GM18508 (cell line): ENCODE measurements around the gene TMEM184C.
A peak's percentile ranks its signal among the peaks of the same experiment; 100 is the strongest.

ENCODE experiments used
- ATAC-seq: cut with Tn5 transposase; IDR thresholded peaks from one replicate; pipeline ENCODE4 v1.9.1; 2021; ENCODE audit warnings: moderate number of reproducible peaks; ENCODE audit not compliant: insufficient read depth, unreplicated experiment

TMEM184C gene

DNA sequence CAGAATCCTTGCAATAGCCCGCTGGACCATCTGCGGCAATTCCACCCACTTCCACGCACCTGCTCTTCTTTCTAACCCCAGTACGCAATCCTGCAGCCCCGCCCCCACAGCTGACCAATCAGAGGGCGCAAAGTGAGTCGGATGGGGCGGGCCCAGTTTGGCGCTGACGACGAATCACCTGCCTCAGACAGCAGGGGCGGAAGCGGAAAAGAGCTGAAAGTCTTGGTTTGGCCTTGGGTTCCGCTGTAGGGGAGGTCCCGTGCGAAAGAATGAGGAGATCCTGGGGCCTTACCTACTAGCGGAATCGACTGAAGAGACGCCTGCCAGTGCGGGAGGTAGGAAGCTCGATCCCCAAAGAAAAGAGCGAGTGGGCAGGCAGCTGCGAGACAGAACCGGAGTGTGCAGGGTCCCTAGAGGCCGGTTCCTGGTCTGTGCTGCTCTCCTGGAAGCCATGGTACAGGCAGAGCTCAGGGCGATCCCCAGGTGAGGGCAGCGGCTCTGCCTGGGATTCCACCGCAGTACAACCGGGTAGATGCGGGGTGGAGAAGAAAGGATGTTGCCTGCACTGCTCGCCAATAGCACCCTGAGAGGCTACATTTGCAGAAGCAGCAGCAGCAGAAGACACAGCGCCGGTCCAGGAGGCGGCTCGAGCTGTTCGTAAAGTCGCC lies at the start of gene TMEM184C:
TSS of gene TMEM184C (plus strand) at position 225 of the 668 bp plus-strand sequence. CDS start 560 bp downstream, outside the sequence.
- ATAC-seq: peak; percentile 99

DNA sequence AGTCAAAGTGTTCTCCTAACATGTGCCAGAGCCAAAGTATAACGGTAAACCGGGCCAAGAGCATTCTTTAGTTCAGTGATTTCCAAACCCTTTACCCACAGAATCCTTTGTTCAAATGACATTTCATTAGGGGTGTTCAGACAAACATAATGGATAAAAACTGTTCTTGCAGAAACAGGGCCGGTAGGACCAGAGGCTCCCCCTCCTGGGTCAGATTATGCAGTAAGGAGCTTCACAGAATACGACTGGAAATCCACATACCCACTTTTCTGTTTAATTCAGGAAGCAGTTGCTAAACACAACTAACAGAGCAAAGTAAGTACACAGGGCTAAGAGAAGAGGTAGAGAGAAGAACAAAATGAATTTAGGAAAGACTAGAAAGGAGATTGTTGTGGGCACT lies 46.6 kb upstream of the TMEM184C start:
- no peak for ATAC-seq

DNA sequence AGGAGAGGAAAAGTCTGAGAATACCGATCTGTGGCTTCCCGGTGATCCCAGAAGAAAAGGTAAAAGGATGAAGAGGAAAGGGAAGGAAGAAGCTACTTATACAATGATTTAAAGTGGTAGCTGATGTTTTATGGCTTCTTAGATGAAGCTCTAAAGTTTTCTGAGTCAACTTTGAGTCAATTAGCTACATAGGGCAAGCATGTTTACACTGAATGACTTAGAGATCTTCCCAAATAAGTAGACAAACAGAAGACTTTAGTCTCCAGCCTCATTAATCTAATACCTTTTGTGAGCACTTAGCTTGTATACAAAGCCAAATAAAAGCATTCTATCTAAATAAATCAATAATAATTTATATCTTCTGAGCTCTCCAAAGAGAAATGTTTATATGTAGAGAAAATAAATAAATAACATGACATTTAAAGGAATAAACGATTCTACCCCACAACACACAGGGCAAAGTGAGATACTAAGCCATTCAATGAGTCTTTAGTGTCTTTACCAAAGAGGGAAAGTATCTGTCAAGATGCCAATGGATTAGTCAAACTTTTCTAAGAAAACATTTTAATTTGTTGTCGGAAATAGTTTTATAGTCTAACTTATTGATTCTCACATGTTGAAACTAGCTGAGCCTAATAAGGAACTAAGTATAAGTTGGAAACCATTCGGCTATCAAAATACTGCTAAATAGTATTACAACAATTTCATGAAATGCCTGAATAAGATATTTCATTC lies 46.0 kb upstream of the TMEM184C start:
- ATAC-seq: no peak

DNA sequence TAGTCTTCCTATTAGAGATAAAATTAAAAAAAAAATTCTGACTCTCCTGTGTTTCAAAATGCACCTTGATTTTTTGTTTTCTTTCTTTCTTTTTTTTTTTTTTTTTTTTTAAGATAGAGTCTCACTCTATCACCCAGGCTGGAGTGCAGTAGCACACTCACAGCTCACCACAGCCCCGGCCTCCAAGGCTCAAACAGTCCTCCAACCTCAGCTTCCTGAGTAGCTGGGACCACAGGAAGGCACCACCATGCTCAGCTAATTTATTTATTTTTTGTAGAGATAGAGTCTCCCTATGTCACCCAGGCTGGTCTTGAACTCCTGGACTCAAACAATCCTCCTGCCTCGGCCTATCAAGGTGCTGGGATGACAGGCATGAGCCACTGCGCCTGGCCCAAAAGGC lies 41.1 kb upstream of the TMEM184C start:
- ATAC-seq: no peak

DNA sequence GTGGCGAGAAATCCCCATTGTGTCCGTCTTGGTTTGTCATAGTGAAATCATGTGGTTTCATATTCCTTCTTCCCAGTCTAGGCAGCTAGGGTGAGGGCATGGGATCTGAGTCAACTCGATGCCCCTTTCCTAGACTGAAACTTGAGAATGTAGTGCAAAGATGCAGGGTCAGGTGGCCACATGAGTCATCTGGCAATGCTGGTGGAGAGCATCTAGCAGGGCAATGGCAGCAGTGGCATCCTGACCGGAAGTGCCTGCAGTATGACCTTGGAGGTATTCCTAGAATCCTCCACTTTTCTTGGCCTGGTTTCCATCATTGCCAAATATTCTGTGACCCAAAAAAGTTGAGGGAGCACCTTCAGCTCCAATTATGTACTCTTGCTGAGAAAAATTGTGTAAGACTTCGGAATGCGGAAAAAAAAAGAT lies 39.1 kb upstream of the TMEM184C start:
- ATAC-seq: no peak

DNA sequence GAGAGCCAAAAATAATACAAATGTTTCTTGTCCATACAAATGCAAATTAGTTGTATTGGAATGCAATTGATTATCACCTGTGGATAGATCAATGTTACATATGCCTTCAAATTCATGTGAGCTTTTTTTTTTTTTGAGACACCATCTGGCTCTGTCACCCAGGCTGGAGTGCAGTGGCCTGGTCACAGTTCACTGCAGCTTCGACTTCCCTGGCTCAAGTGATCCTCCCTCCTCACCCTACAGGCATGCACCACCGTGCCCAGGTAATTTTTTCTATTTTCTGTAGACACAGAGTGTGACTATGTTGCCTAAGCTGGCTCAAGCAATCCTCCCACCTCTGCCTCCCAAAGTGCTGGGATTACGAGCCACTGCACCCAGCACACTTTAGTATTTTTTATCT lies 38.6 kb upstream of the TMEM184C start:
- no peak for ATAC-seq

DNA sequence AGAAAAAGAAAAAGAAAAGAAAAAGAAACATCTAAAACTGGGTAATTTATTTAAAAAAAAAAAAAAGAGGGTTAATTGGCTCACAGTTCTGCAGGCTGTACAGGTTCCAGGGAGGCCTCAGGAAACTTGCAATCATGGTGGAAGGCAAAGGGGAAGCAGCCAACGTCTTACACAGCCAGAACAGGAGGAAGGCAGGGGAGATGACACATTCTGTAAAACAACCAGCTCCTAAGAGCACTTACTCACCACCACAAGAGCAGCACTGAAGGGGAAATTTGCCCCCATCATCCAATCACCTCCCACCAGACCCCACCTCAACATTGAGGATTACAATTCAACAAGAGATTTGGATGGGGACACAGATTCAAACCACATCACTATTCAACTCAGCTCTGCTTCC lies 36.8 kb upstream of the TMEM184C start:
- ATAC-seq: no peak

DNA sequence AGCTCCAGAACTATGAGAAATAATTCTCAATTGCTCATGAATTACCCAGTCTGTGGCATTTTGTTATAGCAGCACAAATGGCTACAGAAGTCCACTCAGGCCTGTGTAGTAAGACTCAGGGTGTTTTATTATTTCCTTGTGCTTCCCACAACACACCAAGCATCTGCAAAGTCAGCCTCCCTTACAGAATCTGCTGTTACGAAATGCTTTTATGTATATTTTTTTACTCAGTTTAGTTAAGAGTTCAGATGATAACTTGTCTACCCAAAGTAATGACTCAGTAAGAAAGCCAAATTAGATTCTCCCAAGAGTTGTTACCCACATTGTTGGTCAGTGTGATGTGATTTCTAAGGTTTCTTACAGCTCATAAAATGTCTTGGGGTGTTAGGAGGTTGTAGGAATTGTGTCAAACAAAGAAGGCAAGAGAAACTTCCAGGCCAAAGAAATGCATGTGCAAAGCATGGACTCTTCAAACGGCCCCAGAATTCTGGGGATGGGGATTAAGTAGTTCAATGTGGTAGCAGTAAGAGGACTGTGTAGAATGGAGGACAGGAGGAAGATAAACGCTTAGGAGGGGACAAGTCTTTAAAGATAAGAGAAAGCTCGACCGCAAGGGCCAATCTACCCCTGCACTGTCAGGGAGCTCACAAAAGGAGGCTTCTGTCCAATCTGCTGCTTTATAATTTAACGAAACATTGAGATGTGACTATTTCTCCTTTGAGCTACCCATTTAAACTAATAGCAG lies 35.4 kb upstream of the TMEM184C start:
- no peak for ATAC-seq

GRCh38 chr4:147582386-147583060 lies 34.7 kb upstream of the TMEM184C start:
- ATAC-seq: no peak

- ATAC-seq: no peak
These were observed 33.3 kb upstream of the TMEM184C start for GRCh38 chr4:147583876-147584275.

GRCh38 chr4:147586032-147586431 lies 31.2 kb upstream of the TMEM184C start:
- no peak for ATAC-seq

- ATAC-seq: peak; percentile 60
These were observed 30.6 kb upstream of the TMEM184C start for GRCh38 chr4:147586637-147587036.

DNA sequence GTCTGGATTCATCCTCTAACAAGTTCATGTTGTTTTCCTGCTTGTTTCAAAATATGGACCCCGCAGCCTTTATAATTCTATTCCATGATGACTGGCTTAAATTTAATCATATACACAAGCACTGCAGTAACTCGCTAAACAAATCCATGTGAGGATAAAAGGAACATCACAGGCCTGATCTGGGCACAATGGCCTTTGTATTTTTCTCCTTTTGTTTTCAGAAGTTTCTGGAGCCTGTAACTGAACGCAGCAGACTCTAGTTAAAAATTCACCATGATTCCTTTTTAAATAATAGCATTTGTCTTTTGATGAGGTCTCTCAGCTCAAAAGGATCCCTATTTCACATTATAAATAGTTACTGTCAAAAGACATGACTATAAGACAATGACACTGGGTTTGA lies 30.2 kb upstream of the TMEM184C start:
- ATAC-seq: no peak

DNA sequence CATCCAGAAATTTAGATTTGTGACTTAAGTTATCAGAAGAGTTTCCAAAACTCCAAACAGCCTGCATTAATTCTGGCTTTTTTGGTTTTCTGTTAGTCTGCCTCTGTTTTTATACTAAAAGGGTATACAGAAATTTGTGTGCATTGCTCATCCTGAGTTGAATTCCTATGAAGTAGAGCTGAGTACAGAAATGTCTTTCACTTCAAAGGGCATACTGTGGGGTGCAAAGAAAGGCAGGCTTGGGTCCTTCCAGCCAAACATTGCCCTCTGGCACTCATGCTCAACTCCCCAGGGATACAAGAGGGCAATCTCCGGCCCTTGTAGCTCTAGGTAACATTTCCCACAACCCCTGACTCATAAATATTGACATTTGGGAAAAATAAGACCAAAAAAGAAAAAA lies 27.6 kb upstream of the TMEM184C start:
- no peak for ATAC-seq

DNA sequence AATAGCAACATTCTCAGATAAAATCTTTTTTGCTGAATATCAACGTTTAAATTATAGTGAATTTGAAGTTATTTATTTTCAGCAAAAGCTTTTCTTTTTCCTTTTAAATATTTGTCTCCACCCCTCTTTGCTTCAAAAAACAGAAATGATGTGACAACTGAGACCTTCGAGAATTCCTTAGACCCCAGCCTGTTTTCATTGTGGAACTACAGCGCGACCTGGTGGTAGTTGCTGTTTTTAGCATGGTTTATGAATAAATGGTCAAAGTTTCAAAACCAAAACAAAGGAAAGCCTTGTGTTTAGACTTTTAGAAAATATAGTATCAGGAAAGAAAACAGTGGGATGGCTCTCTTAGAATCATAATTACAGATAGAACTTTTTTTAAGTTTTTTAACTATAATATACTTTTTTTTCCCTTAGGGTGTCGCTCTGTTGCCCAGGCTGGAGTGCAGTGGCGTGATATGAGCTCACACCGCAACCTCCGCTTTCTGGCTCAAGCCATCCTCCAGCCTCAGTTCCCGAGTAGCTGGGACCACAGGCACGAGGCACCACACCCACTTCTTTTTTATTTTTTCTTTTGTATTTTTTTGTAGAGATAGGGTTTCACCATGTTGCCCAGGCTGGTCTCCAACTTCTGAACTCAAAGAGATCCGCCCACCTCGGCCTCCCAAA lies 26.8 kb upstream of the TMEM184C start:
- no peak for ATAC-seq

GRCh38 chr4:147591106-147591505 lies 26.1 kb upstream of the TMEM184C start:
- no peak for ATAC-seq

DNA sequence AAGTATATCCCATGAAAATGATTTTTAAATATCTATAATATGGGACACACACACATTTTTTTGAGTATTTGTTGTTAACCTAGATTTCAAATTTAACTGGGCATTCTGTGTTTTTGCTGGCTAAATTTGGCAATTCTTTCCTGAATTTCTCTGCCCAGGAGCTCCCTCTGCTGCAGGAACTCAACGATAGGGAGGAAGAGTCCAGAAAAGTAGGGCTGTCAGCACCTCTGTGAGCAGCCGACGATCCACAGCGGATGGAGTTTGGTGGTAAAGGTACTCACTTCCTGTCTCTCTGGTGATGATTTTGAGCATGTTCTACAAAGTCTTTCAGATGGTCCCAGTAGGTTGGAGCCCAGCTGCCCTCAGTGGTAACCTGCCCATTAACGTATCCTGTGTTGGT lies 23.1 kb upstream of the TMEM184C start:
- ATAC-seq: no peak

GRCh38 chr4:147594578-147594977 lies 22.6 kb upstream of the TMEM184C start:
- ATAC-seq: no peak

GRCh38 chr4:147596377-147596776 lies 20.8 kb upstream of the TMEM184C start:
- no peak for ATAC-seq

DNA sequence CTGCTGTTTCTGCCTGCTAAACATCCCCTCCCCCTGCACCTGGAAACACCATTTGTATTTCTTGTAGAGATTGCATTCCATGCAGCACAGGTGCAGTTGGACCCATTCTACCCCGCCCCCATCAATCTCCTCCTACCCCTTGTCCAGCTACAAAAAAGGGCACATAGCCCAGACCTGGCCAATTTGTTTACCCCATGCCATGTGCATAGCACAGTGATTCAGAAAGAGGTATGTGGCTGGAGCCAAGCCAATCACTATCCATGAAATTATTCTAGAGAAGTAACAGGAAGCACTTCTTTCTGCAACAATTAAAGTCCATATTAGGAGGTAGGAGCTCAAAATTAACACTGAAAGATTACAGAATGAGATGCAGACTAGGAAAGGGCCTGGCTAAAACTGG lies 20.2 kb upstream of the TMEM184C start:
- ATAC-seq: no peak
